Measurements from ENCODE around the gene INPP5A.
A peak's percentile ranks its signal among the peaks of the same experiment; 100 is the strongest.

Gene INPP5A

GRCh38 chr10:132784866-132785722 lies 247.5 kb downstream of the INPP5A start:
- no peaks in the 10 kb centered on the region for H3K36me3 ChIP-seq
- no peak overlapping the region for H3K4me3 ChIP-seq (ENCODE audit: low read depth, low read length)
- no peak for DNase-seq
- H3K27ac ChIP-seq = no peak overlapping the region
- TF ChIP-seq CTCF (IDR thresholded peaks at IDR 0.05; ENCODE audit: low read depth, low read length) = no peak
- H3K9me3 ChIP-seq (ENCODE audit: severe bottlenecking) = peaks cover 9% of the 10 kb centered on the region
- H3K27me3 ChIP-seq (ENCODE audit: insufficient read depth, low read depth, severe bottlenecking) = peaks cover 37% of the 10 kb centered on the region

- Histone ChIP-seq H3K27ac (no peak within 1 kb of the TSS), H3K27me3 (ENCODE audit: insufficient read depth, low read depth, severe bottlenecking) (peaks cover 37% of the 10 kb centered on the region), H3K4me3 (ENCODE audit: low read depth, low read length) (peak within 1 kb of the TSS; percentile 36), H3K36me3 (no peaks in the 10 kb centered on the region), H3K9me3 (ENCODE audit: severe bottlenecking) (peaks cover 9% of the 10 kb centered on the region)
- TF ChIP-seq CTCF (IDR thresholded peaks at IDR 0.05; ENCODE audit: low read depth, low read length) = no peak
- no peak for DNase-seq
These were observed 248.3 kb downstream of the INPP5A start, which contains the start of gene NKX6-2 for GRCh38 chr10:132785723-132786475. Gene NKX6-2, minus strand, starts transcription at chr10:132786147. Its CDS starts 199 bp downstream, at chr10:132785948.

GRCh38 chr10:132786476-132786883 lies 248.9 kb downstream of the INPP5A start:
- H3K27ac ChIP-seq = no peak overlapping the region
- peak overlapping the region; percentile 36 for H3K4me3 ChIP-seq (ENCODE audit: low read depth, low read length)
- TF ChIP-seq CTCF (IDR thresholded peaks at IDR 0.05; ENCODE audit: low read depth, low read length) = no peak
- peaks cover 9% of the 10 kb centered on the region for H3K9me3 ChIP-seq (ENCODE audit: severe bottlenecking)
- peaks cover 37% of the 10 kb centered on the region for H3K27me3 ChIP-seq (ENCODE audit: insufficient read depth, low read depth, severe bottlenecking)
- DNase-seq = no peak
- H3K36me3 ChIP-seq = no peaks in the 10 kb centered on the region

GRCh38 chr10:132786884-132787494 lies 249.4 kb downstream of the INPP5A start:
- no peak for TF ChIP-seq CTCF (IDR thresholded peaks at IDR 0.05; ENCODE audit: low read depth, low read length)
- H3K27ac ChIP-seq = no peak overlapping the region
- no peaks in the 10 kb centered on the region for H3K36me3 ChIP-seq
- DNase-seq = no peak
- H3K4me3 ChIP-seq (ENCODE audit: low read depth, low read length) = peak overlapping the region; percentile 30
- peaks cover 9% of the 10 kb centered on the region for H3K9me3 ChIP-seq (ENCODE audit: severe bottlenecking)
- peaks cover 37% of the 10 kb centered on the region for H3K27me3 ChIP-seq (ENCODE audit: insufficient read depth, low read depth, severe bottlenecking)

GRCh38 chr10:132787495-132788179 lies 250.1 kb downstream of the INPP5A start:
- Histone ChIP-seq H3K36me3 (no peaks in the 10 kb centered on the region), H3K27me3 (ENCODE audit: insufficient read depth, low read depth, severe bottlenecking) (peaks cover 37% of the 10 kb centered on the region), H3K27ac (no peak overlapping the region), H3K9me3 (ENCODE audit: severe bottlenecking) (peaks cover 9% of the 10 kb centered on the region), H3K4me3 (ENCODE audit: low read depth, low read length) (peak overlapping the region; percentile 32)
- DNase-seq = peak; percentile 56
- no peak for TF ChIP-seq CTCF (IDR thresholded peaks at IDR 0.05; ENCODE audit: low read depth, low read length)

All from WERI-Rb-1 (cell line).